Measurements from ENCODE around the gene BPNT1. TPM values are rescaled to one million over a fixed set of nuclear protein-coding genes. Genes with fewer than 3 reads are reported as not detected.
A peak's percentile ranks its signal among the peaks of the same experiment; 100 is the strongest.

The BPNT1 gene
- total RNA-seq, 3 donors from 2014 or later, result 39.6 to 87.1 (median 62.4) TPM

DNA sequence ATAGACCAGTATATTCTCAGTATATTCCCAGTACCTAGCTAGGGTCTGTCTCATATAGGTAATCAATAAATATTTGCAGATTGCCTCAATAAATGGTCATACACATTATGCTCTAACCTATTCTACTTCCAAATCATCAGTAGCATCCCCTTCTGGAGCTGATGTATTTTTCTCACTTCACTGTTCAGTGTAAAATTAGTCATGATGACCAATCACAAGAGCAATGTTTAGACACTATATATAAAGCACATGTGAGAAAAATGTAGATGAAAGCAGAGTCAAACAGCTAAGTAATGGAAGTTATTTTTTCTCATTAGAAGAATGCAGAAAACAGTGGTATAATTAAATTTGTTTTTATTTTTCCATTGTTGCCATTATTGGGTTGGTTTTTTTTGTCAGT lies 78.0 kb downstream of the BPNT1 start:
- Histone ChIP-seq H3K4me1 (ENCODE audit: low read depth) (no peaks in the 10 kb centered on the region), H3K4me3 (no peak overlapping the region), H3K9me3 (no peaks in the 10 kb centered on the region), H3K36me3 (ENCODE audit: low read depth) (no peaks in the 10 kb centered on the region)
- DNase-seq (no peak), ATAC-seq (no peak)
- TF ChIP-seq CTCF (IDR thresholded peaks at IDR 0.05), result no peak
- intact Hi-C loops (cut with DNase I, micrococcal nuclease), result no loop called here

Small RNA genes lying within 50 kb of the gene (microRNA-seq; reads per million reads assigned to microRNA genes)
- gene MIR194-1 (1,397 reads per million, percentile 85 among the genes with 10 or more reads in this experiment), gene MIR215 (2,065 reads per million, percentile 87 among the genes with 10 or more reads in this experiment)

Other genes with a start within 250 kb of the BPNT1 start
- 10 to 100 TPM; 11.3 to 38.0 (median 34.3) TPM for gene SLC30A10, start 161.2 kb downstream of the BPNT1 start, total RNA-seq
- 10 to 100 TPM; 65.5 to 69.4 (median 67.6) TPM for gene EPRS1, start 43.3 kb downstream of the BPNT1 start, total RNA-seq
- gene IARS2, start 4.3 kb upstream of the BPNT1 start, total RNA-seq, result 10 to 100 TPM; 65.7 to 86.5 (median 73.6) TPM
- gene RAB3GAP2, start 182.7 kb upstream of the BPNT1 start, total RNA-seq, result 10 to 100 TPM; 27.9 to 35.0 (median 31.1) TPM